ENCODE data around the gene PPP1R3A.

The PPP1R3A gene, protein sequence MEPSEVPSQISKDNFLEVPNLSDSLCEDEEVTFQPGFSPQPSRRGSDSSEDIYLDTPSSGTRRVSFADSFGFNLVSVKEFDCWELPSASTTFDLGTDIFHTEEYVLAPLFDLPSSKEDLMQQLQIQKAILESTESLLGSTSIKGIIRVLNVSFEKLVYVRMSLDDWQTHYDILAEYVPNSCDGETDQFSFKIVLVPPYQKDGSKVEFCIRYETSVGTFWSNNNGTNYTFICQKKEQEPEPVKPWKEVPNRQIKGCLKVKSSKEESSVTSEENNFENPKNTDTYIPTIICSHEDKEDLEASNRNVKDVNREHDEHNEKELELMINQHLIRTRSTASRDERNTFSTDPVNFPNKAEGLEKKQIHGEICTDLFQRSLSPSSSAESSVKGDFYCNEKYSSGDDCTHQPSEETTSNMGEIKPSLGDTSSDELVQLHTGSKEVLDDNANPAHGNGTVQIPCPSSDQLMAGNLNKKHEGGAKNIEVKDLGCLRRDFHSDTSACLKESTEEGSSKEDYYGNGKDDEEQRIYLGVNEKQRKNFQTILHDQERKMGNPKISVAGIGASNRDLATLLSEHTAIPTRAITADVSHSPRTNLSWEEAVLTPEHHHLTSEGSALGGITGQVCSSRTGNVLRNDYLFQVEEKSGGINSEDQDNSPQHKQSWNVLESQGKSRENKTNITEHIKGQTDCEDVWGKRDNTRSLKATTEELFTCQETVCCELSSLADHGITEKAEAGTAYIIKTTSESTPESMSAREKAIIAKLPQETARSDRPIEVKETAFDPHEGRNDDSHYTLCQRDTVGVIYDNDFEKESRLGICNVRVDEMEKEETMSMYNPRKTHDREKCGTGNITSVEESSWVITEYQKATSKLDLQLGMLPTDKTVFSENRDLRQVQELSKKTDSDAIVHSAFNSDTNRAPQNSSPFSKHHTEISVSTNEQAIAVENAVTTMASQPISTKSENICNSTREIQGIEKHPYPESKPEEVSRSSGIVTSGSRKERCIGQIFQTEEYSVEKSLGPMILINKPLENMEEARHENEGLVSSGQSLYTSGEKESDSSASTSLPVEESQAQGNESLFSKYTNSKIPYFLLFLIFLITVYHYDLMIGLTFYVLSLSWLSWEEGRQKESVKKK

DNA sequence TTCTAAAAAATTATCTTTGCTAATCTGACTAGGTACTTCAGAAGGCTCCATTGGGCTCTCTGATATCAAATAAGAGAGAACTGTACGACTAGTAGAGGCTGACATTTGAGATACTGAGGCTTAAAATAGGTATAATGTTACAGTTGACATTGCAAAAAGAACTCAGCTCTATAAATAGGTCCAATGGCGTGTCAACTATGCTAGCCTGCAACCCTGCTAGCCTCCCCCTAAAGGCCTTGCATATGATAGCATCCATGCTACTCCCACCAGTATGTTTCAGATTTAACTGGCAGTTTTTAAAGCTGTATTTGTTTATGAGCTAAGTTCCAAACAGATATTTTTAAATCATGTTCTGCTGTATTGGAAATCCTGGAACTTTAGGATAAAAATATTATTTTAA, at the start of gene PPP1R3A:
TSS of gene PPP1R3A (minus strand) at position 64 of the 400 bp plus-strand sequence. CDS start at position 51, 13 bp downstream.
- no peak within 1 kb of the TSS for H3K4me3 ChIP-seq (ENCODE audit: low read depth, low read length)
- DNase-seq (ENCODE audit: low read depth) = no peak
- TF ChIP-seq CTCF (IDR thresholded peaks at IDR 0.05; ENCODE audit: low read depth, low read length, missing control alignments) = peak; percentile 2

DNA sequence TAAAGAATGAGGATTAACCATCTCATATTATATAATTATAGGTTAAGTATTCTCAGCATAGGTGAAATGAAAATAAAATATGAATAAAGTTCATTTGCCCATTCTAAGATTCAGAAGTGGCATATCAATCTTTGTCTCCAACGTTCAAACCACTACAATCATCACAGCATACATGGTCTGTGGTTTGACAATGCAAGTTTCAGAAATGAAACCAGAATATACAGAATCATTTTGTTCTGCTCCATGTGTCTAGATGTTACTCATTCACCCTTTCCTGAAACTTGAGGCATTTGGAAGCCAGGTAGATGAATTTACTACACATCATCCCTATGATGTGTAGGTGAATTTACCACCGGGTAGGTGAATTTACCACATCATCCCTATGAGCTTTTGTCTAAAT, 44.5 kb upstream of the PPP1R3A start:
- no peak for DNase-seq (ENCODE audit: low read depth)
- no peak overlapping the region for H3K4me3 ChIP-seq (ENCODE audit: low read depth, low read length)
- no peak for TF ChIP-seq CTCF (IDR thresholded peaks at IDR 0.05; ENCODE audit: low read depth, low read length, missing control alignments)

DNA sequence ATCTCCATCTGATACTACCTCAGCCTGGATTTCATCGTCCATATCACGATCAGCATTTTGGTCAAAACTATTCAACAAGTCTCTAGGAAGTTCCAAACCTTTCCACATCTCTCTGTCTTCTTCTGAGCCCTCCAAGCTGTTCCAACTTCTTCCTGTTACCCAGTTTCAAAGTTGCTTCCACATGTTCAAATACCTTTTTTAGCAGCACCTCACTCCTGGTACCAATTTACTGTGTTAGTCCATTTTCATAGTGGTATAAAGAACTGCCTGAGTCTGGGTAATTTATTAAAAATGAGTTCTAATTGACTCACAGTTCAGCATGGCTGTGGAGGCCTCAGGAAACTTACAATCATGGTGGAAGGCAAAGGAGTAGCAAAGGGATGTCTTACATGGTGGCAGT, 41.1 kb upstream of the PPP1R3A start:
- TF ChIP-seq CTCF (IDR thresholded peaks at IDR 0.05; ENCODE audit: low read depth, low read length, missing control alignments) = no peak
- no peak overlapping the region for H3K4me3 ChIP-seq (ENCODE audit: low read depth, low read length)
- DNase-seq (ENCODE audit: low read depth) = no peak

GRCh38 chr7:113955157-113955556, 36.3 kb upstream of the PPP1R3A start:
- no peak for TF ChIP-seq CTCF (IDR thresholded peaks at IDR 0.05; ENCODE audit: low read depth, low read length, missing control alignments)
- H3K4me3 ChIP-seq (ENCODE audit: low read depth, low read length) = no peak overlapping the region
- DNase-seq (ENCODE audit: low read depth) = no peak

GRCh38 chr7:113953553-113953952, 34.7 kb upstream of the PPP1R3A start:
- no peak for TF ChIP-seq CTCF (IDR thresholded peaks at IDR 0.05; ENCODE audit: low read depth, low read length, missing control alignments)
- DNase-seq (ENCODE audit: low read depth) = no peak
- H3K4me3 ChIP-seq (ENCODE audit: low read depth, low read length) = no peak overlapping the region

- no peak for DNase-seq (ENCODE audit: low read depth)
- no peak overlapping the region for H3K4me3 ChIP-seq (ENCODE audit: low read depth, low read length)
- no peak for TF ChIP-seq CTCF (IDR thresholded peaks at IDR 0.05; ENCODE audit: low read depth, low read length, missing control alignments)
Measured at GRCh38 chr7:113945018-113945938, 26.5 kb upstream of the PPP1R3A start.

Data from GM12864 (cell line).